Ectodermal cell (in vitro differentiated cells): ENCODE results near the gene GABBR2.

Experiments
- H3K27ac ChIP-seq: 2 replicates; pipeline ENCODE4 v1.7.0; 2013; ENCODE audit warnings: mild to moderate bottlenecking, low read depth, low read length; ENCODE audit not compliant: insufficient read depth, poor library complexity, severe bottlenecking
- H3K27me3 ChIP-seq: 2 replicates; pipeline ENCODE4 v1.7.0; 2013; ENCODE audit warnings: mild to moderate bottlenecking, low read length; ENCODE audit not compliant: insufficient read depth, control insufficient read depth, poor library complexity, severe bottlenecking
- H3K36me3 ChIP-seq: one replicate; pipeline ENCODE4 v1.7.0; 2013; ENCODE audit warnings: low read length; ENCODE audit not compliant: control insufficient read depth, insufficient read depth
- H3K4me1 ChIP-seq: one replicate; pipeline ENCODE4 v1.7.0; 2013; ENCODE audit warnings: low read length; ENCODE audit not compliant: control insufficient read depth, insufficient read depth
- H3K4me3 ChIP-seq: 2 replicates; pipeline ENCODE4 v1.7.0; 2013; ENCODE audit warnings: low read depth, low read length, control low read depth; ENCODE audit not compliant: insufficient read depth
- H3K9me3 ChIP-seq: 2 replicates; pipeline ENCODE4 v1.7.0; 2013; ENCODE audit warnings: mild to moderate bottlenecking, low read length, moderate library complexity; ENCODE audit not compliant: control insufficient read depth
- WGBS, 2 experiments: methylation state at CpG; one replicate each; pipeline ENCODE4 v1.1.7; 2013; ENCODE audit warnings: missing lambda C conversion rate in 2 of 2; 5-methylcytosine and 5-hydroxymethylcytosine counted together

The GABBR2 gene

GRCh38 chr9:98456156-98456613 is 252.6 kb downstream of the GABBR2 start:
- no peaks in the 10 kb centered on the region for H3K9me3 ChIP-seq
- no peaks in the 10 kb centered on the region for H3K36me3 ChIP-seq
- no peaks in the 10 kb centered on the region for H3K27me3 ChIP-seq
- H3K4me1 ChIP-seq, result no peaks in the 10 kb centered on the region
- 83 to 89% methylated on average over 2 of the region's 2 CpGs for WGBS, 2 experiments
- H3K27ac ChIP-seq, result no peak overlapping the region
- H3K4me3 ChIP-seq, result no peak overlapping the region

GRCh38 chr9:98455256-98456155 is 253.2 kb downstream of the GABBR2 start:
- Histone ChIP-seq H3K27me3 (no peaks in the 10 kb centered on the region), H3K27ac (no peak overlapping the region), H3K4me1 (no peaks in the 10 kb centered on the region), H3K36me3 (no peaks in the 10 kb centered on the region), H3K9me3 (no peaks in the 10 kb centered on the region), H3K4me3 (no peak overlapping the region)
- WGBS, 2 experiments, result 86% methylated on average over 10 to 12 of the region's 12 CpGs

- no peak overlapping the region for H3K27ac ChIP-seq
- H3K4me1 ChIP-seq, result no peaks in the 10 kb centered on the region
- H3K36me3 ChIP-seq, result no peaks in the 10 kb centered on the region
- 92 to 93% methylated on average over 16 of the region's 16 CpGs for WGBS, 2 experiments
- H3K9me3 ChIP-seq, result no peaks in the 10 kb centered on the region
- no peak overlapping the region for H3K4me3 ChIP-seq
- H3K27me3 ChIP-seq, result no peaks in the 10 kb centered on the region
These were observed 255.0 kb downstream of the GABBR2 start for GRCh38 chr9:98453589-98454311.

GRCh38 chr9:98451576-98451975 is 257.2 kb downstream of the GABBR2 start:
- no peak overlapping the region for H3K27ac ChIP-seq
- no peaks in the 10 kb centered on the region for H3K4me1 ChIP-seq
- H3K36me3 ChIP-seq, result no peaks in the 10 kb centered on the region
- H3K27me3 ChIP-seq, result no peaks in the 10 kb centered on the region
- H3K4me3 ChIP-seq, result no peak overlapping the region
- H3K9me3 ChIP-seq, result no peaks in the 10 kb centered on the region
- WGBS, 2 experiments, result 83 to 94% methylated on average over 1 of the region's 1 CpG

GRCh38 chr9:98450496-98450895 is 258.2 kb downstream of the GABBR2 start:
- no peaks in the 10 kb centered on the region for H3K36me3 ChIP-seq
- no peak overlapping the region for H3K27ac ChIP-seq
- H3K27me3 ChIP-seq, result no peaks in the 10 kb centered on the region
- 88 to 100% methylated on average over 2 of the region's 2 CpGs for WGBS, 2 experiments
- H3K9me3 ChIP-seq, result no peaks in the 10 kb centered on the region
- H3K4me3 ChIP-seq, result no peak overlapping the region
- no peaks in the 10 kb centered on the region for H3K4me1 ChIP-seq

GRCh38 chr9:98449871-98450270 is 258.9 kb downstream of the GABBR2 start:
- 89 to 97% methylated on average over 3 of the region's 3 CpGs for WGBS, 2 experiments
- no peaks in the 10 kb centered on the region for H3K36me3 ChIP-seq
- no peaks in the 10 kb centered on the region for H3K4me1 ChIP-seq
- H3K27ac ChIP-seq, result no peak overlapping the region
- no peaks in the 10 kb centered on the region for H3K27me3 ChIP-seq
- no peak overlapping the region for H3K4me3 ChIP-seq
- no peaks in the 10 kb centered on the region for H3K9me3 ChIP-seq

- Histone ChIP-seq H3K4me1 (no peaks in the 10 kb centered on the region), H3K4me3 (no peak overlapping the region), H3K27ac (no peak overlapping the region), H3K27me3 (no peaks in the 10 kb centered on the region), H3K36me3 (no peaks in the 10 kb centered on the region), H3K9me3 (no peaks in the 10 kb centered on the region)
- WGBS, 2 experiments, result 88 to 92% methylated on average over 1 of the region's 1 CpG
These were observed 263.2 kb downstream of the GABBR2 start for GRCh38 chr9:98445576-98445975.

GRCh38 chr9:98444601-98445000 is 264.1 kb downstream of the GABBR2 start:
- no peaks in the 10 kb centered on the region for H3K4me1 ChIP-seq
- no peaks in the 10 kb centered on the region for H3K9me3 ChIP-seq
- H3K36me3 ChIP-seq, result no peaks in the 10 kb centered on the region
- H3K27ac ChIP-seq, result no peak overlapping the region
- no peaks in the 10 kb centered on the region for H3K27me3 ChIP-seq
- no peak overlapping the region for H3K4me3 ChIP-seq
- WGBS, 2 experiments, result 87 to 88% methylated on average over 13 of the region's 13 CpGs

- Histone ChIP-seq H3K4me3 (no peak overlapping the region), H3K36me3 (no peaks in the 10 kb centered on the region), H3K27ac (no peak overlapping the region), H3K27me3 (no peaks in the 10 kb centered on the region), H3K4me1 (no peaks in the 10 kb centered on the region), H3K9me3 (no peaks in the 10 kb centered on the region)
- 81 to 92% methylated on average over 2 of the region's 2 CpGs for WGBS, 2 experiments
These were observed 266.2 kb downstream of the GABBR2 start for GRCh38 chr9:98442541-98442940.

GRCh38 chr9:98442114-98442513 is 266.6 kb downstream of the GABBR2 start:
- Histone ChIP-seq H3K4me1 (no peaks in the 10 kb centered on the region), H3K9me3 (no peaks in the 10 kb centered on the region), H3K4me3 (no peak overlapping the region), H3K27me3 (no peaks in the 10 kb centered on the region), H3K27ac (no peak overlapping the region), H3K36me3 (no peaks in the 10 kb centered on the region)
- WGBS, 2 experiments, result 80 to 87% methylated on average over 2 to 3 of the region's 3 CpGs
